Neural cell (in vitro differentiated cells): Measurements from ENCODE around the gene MAP2. TPM values are rescaled to one million over a fixed set of nuclear protein-coding genes. Genes with fewer than 3 reads are reported as not detected.

Source experiments
- H2AFZ ChIP-seq: fragments of 200-600, 300-800 bp; sonication (generic), shearing (Covaris generic); 2 replicates; pipeline ENCODE4 v1.6.0; 2014; ENCODE audit warnings: low read depth, mild to moderate bottlenecking, antibody characterized with exemption, low read length, moderate library complexity
- H3F3A ChIP-seq: fragments of 200-600 bp; shearing (Covaris generic); 2 replicates; pipeline ENCODE4 v1.6.1; 2016; ENCODE audit warnings: mild to moderate bottlenecking, moderate library complexity, mixed read lengths, antibody characterized with exemption, low read length; ENCODE audit not compliant: insufficient read depth, poor library complexity, severe bottlenecking
- H3K27ac ChIP-seq: fragments of 200-600, 300-800 bp; sonication (generic), shearing (Covaris generic); 2 replicates; pipeline ENCODE4 v1.5.1; 2014; ENCODE audit warnings: mild to moderate bottlenecking, low read length, moderate library complexity
- H3K27me3 ChIP-seq: fragments of 300-800, 200-600 bp; sonication (generic), shearing (Covaris generic); 2 replicates; pipeline ENCODE4 v1.6.0; 2014; ENCODE audit warnings: mild to moderate bottlenecking, low read depth, low read length, moderate library complexity; ENCODE audit not compliant: insufficient read depth
- H3K36me3 ChIP-seq: fragments of 300-800, 200-600 bp; sonication (generic), shearing (Covaris generic); 2 replicates; pipeline ENCODE4 v1.5.1; 2014; ENCODE audit warnings: mild to moderate bottlenecking, antibody characterized with exemption, low read length, moderate library complexity; ENCODE audit not compliant: insufficient read depth
- H3K4me2 ChIP-seq: fragments of 300-800, 200-600 bp; sonication (generic), shearing (Covaris generic); 2 replicates; pipeline ENCODE4 v1.6.0; 2014; ENCODE audit warnings: mild to moderate bottlenecking, low read length
- H3K4me3 ChIP-seq: fragments of 300-800, 200-600 bp; sonication (generic), shearing (Covaris generic); 2 replicates; pipeline ENCODE4 v1.5.1; 2014; ENCODE audit warnings: mild to moderate bottlenecking, low read length, moderate library complexity
- H3K79me2 ChIP-seq: fragments of 200-600 bp; shearing (Covaris generic); replicated peaks from 2 replicates; pipeline ENCODE4 v1.6.0; 2014; ENCODE audit warnings: mild to moderate bottlenecking, low read length, moderate library complexity; ENCODE audit not compliant: insufficient read depth
- H3K9ac ChIP-seq: fragments of 300-800, 200-600 bp; sonication (generic), shearing (Covaris generic); 2 replicates; pipeline ENCODE4 v1.6.1; 2016; ENCODE audit warnings: mild to moderate bottlenecking, low read length, mixed read lengths
- H3K9me2 ChIP-seq: fragments of 200-600 bp; shearing (Covaris generic); 2 replicates; pipeline ENCODE4 v1.6.1; 2016; ENCODE audit warnings: mild to moderate bottlenecking, low read length, mixed read lengths; ENCODE audit not compliant: insufficient read depth
- H3K9me3 ChIP-seq: fragments of 200-600, 300-800 bp; sonication (generic), shearing (Covaris generic); 2 replicates; pipeline ENCODE4 v1.6.1; 2016; ENCODE audit warnings: mild to moderate bottlenecking, mixed run types, low read length, moderate library complexity, mixed read lengths
- H4K20me1 ChIP-seq: fragments of 200-600 bp; shearing (Covaris generic); 2 replicates; pipeline ENCODE4 v1.6.1; 2016; ENCODE audit warnings: mild to moderate bottlenecking, mixed run types; ENCODE audit not compliant: insufficient read depth
- EP300 ChIP-seq: fragments of 450-650 bp; conservative IDR thresholded peaks from 2 replicates; pipeline ENCODE4 v1.6.1; 2014; ENCODE audit warnings: antibody characterized with exemption, mild to moderate bottlenecking, moderate library complexity; ENCODE audit not compliant: poor library complexity, severe bottlenecking
- EZH2 ChIP-seq: fragments of 200-600, 300-800 bp; shearing (Covaris generic), sonication (generic); IDR thresholded peaks from 2 replicates; pipeline ENCODE4 v1.6.1; 2014; ENCODE audit warnings: antibody characterized with exemption, low read length, borderline replicate concordance, mild to moderate bottlenecking; ENCODE audit not compliant: insufficient read depth, poor library complexity, severe bottlenecking
- MXI1 ChIP-seq: fragments of 450-650 bp; conservative IDR thresholded peaks from 2 replicates; pipeline ENCODE4 v1.6.1; 2014; ENCODE audit warnings: antibody characterized with exemption, mild to moderate bottlenecking; ENCODE audit not compliant: poor library complexity, severe bottlenecking
- POLR2AphosphoS5 ChIP-seq: IDR thresholded peaks from 2 replicates; pipeline ENCODE4 v1.6.1; 2012
- RAD21 ChIP-seq: fragments of 450-650 bp; conservative IDR thresholded peaks from 2 replicates; pipeline ENCODE4 v1.6.1; 2014; ENCODE audit warnings: antibody characterized with exemption, mild to moderate bottlenecking, moderate library complexity
- SMC3 ChIP-seq: fragments of 450-650 bp; conservative IDR thresholded peaks from 2 replicates; pipeline ENCODE4 v1.6.1; 2014; ENCODE audit warnings: antibody characterized with exemption, mild to moderate bottlenecking, moderate library complexity; ENCODE audit not compliant: poor library complexity
- TAF1 ChIP-seq: IDR thresholded peaks from 2 replicates; pipeline ENCODE4 v1.6.1; 2012; ENCODE audit warnings: low read depth
- polyA plus RNA-seq: library from polyadenylated mRNA; depleted of rRNA; stranded (reverse); fragments of >200 nt; gene quantifications from 2 replicates; pipeline ENCODE4 v1.2.3, GENCODE V29; 2014
- TF ChIP-seq, protein P1 (sequence below): IDR thresholded peaks from 2 replicates; pipeline ENCODE4 v1.6.1; 2012; ENCODE audit warnings: borderline replicate concordance
- TF ChIP-seq, protein P2 (sequence below): fragments of 450-650 bp; IDR thresholded peaks from 2 replicates; pipeline ENCODE4 v1.5.1; 2014; ENCODE audit warnings: antibody characterized with exemption, mild to moderate bottlenecking, moderate library complexity; ENCODE audit not compliant: poor library complexity, severe bottlenecking

The MAP2 gene
- polyA plus RNA-seq, 1 donor from 2014 or later: 450 TPM

DNA sequence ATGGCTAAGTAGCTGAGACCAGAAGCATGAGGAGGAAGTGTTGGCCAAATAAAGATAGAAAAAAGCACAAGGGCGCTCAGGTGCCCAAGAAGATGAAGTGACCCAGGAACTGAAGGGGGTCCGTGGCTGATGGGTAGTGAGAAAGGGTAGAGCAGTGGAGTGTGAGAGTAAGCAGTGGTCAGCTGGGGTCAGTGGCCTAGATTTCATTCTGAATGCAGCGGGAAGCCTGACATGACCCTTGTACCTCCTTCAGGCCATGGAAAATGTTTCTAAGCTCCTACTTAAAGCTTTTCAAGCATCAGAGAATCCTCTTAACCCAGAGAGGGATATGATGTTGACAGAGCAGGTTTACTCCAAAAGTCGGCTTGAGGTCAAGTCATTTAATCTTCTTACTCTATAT is 258.8 kb downstream of the MAP2 start:
- Histone ChIP-seq H3K36me3 (peaks cover 32% of the 10 kb centered on the region), H3K9me2 (no peaks in the 10 kb centered on the region), H3K27ac (no peak overlapping the region), H3F3A (no peaks in the 10 kb centered on the region), H3K9ac (no peak overlapping the region), H3K9me3 (no peaks in the 10 kb centered on the region), H3K79me2 (peaks cover 44% of the 10 kb centered on the region), H3K4me2 (no peak overlapping the region), H4K20me1 (no peaks in the 10 kb centered on the region), H2AFZ (no peak overlapping the region), H3K4me3 (no peak overlapping the region), H3K27me3 (no peaks in the 10 kb centered on the region)
- TF ChIP-seq, protein P1, sequence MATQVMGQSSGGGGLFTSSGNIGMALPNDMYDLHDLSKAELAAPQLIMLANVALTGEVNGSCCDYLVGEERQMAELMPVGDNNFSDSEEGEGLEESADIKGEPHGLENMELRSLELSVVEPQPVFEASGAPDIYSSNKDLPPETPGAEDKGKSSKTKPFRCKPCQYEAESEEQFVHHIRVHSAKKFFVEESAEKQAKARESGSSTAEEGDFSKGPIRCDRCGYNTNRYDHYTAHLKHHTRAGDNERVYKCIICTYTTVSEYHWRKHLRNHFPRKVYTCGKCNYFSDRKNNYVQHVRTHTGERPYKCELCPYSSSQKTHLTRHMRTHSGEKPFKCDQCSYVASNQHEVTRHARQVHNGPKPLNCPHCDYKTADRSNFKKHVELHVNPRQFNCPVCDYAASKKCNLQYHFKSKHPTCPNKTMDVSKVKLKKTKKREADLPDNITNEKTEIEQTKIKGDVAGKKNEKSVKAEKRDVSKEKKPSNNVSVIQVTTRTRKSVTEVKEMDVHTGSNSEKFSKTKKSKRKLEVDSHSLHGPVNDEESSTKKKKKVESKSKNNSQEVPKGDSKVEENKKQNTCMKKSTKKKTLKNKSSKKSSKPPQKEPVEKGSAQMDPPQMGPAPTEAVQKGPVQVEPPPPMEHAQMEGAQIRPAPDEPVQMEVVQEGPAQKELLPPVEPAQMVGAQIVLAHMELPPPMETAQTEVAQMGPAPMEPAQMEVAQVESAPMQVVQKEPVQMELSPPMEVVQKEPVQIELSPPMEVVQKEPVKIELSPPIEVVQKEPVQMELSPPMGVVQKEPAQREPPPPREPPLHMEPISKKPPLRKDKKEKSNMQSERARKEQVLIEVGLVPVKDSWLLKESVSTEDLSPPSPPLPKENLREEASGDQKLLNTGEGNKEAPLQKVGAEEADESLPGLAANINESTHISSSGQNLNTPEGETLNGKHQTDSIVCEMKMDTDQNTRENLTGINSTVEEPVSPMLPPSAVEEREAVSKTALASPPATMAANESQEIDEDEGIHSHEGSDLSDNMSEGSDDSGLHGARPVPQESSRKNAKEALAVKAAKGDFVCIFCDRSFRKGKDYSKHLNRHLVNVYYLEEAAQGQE: no peak
- TF ChIP-seq EZH2 (no peak), POLR2AphosphoS5 (no peak), SMC3 (no peak), TAF1 (no peak), RAD21 (no peak), EP300 (no peak)
- TF ChIP-seq, protein P2, sequence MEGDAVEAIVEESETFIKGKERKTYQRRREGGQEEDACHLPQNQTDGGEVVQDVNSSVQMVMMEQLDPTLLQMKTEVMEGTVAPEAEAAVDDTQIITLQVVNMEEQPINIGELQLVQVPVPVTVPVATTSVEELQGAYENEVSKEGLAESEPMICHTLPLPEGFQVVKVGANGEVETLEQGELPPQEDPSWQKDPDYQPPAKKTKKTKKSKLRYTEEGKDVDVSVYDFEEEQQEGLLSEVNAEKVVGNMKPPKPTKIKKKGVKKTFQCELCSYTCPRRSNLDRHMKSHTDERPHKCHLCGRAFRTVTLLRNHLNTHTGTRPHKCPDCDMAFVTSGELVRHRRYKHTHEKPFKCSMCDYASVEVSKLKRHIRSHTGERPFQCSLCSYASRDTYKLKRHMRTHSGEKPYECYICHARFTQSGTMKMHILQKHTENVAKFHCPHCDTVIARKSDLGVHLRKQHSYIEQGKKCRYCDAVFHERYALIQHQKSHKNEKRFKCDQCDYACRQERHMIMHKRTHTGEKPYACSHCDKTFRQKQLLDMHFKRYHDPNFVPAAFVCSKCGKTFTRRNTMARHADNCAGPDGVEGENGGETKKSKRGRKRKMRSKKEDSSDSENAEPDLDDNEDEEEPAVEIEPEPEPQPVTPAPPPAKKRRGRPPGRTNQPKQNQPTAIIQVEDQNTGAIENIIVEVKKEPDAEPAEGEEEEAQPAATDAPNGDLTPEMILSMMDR: no peak

DNA sequence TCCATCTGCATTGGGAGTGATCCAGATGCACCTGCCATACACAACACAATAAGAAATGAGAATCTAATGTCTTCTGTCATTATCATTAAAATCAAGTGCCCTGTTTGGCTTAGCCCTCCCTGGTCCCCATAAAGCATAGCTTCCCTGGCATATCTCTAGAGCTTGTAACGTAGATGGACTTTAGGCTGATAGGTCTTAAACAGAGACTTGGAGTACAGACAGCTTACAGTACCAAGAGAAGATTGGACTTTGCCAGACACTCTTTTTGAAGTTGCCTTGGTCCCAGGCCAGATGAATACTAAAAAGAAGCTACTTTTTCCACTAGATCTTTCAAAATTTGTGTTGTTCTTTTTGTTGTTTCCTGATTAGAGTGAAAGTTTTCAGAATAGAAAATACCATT is 261.5 kb downstream of the MAP2 start:
- Histone ChIP-seq H3K4me3 (no peak overlapping the region), H3K27ac (no peak overlapping the region), H3K4me2 (no peak overlapping the region), H3K9ac (no peak overlapping the region), H3K79me2 (peaks cover 17% of the 10 kb centered on the region), H3K36me3 (peaks cover 16% of the 10 kb centered on the region), H4K20me1 (no peaks in the 10 kb centered on the region), H3F3A (no peaks in the 10 kb centered on the region), H3K9me3 (no peaks in the 10 kb centered on the region), H3K9me2 (no peaks in the 10 kb centered on the region), H3K27me3 (no peaks in the 10 kb centered on the region), H2AFZ (no peak overlapping the region)
- no peak for TF ChIP-seq POLR2AphosphoS5
- TF ChIP-seq EZH2: no peak
- no peak for TF ChIP-seq TAF1
- TF ChIP-seq, protein P1: no peak
- TF ChIP-seq, protein P2: no peak
- TF ChIP-seq EP300: no peak
- no peak for TF ChIP-seq RAD21
- TF ChIP-seq MXI1: no peak
- TF ChIP-seq SMC3: no peak
